ENCODE measurements around the gene ELMO2.
A peak's percentile ranks its signal among the peaks of the same experiment; 100 is the strongest.
"Not testable (repeated sequence)": the region's sequence is repeated elsewhere in the genome, so short reads cannot be mapped to it uniquely, and the experiment has no call there.

Gene ELMO2

GRCh38 chr20:46388201-46388836, 18.1 kb downstream of the ELMO2 start:
- ChIA-PET CTCF (interaction anchor here (1.1 kb wide), 1 partner anchor 13 kb away, joined by 4 read pairs; no protein-coding TSS in a partner anchor), POLR2A (no interaction called here)
- Histone ChIP-seq H3K4me3 (ENCODE audit: control insufficient read depth in 1 of 7, extremely low read depth in 1 of 7, insufficient read depth in 4 of 7, low read depth in 2 of 7, low read length in 6 of 7) (no peak overlapping the region), H3K36me3 (ENCODE audit: control insufficient read depth in 4 of 4, insufficient read depth in 4 of 4, low read length in 3 of 4) (peaks cover 30 to 85% (median 63%) of the 10 kb centered on the region in 4 experiments), H3K27ac (ENCODE audit: insufficient read depth in 1 of 2, low read depth in 1 of 2, low read length in 2 of 2, poor library complexity in 1 of 2, severe bottlenecking in 2 of 2) (no peak overlapping the region), H3K27me3 (replicated peaks in 2 of 5; ENCODE audit: control insufficient read depth in 4 of 5, insufficient read depth in 5 of 5, low read length in 4 of 5) (no peaks in the 10 kb centered on the region), H3K9me3 (ENCODE audit: control extremely low read depth in 1 of 5, control insufficient read depth in 4 of 5, insufficient read depth in 2 of 5, low read depth in 1 of 5, low read length in 4 of 5) (no peaks in the 10 kb centered on the region), H3K4me1 (ENCODE audit: control extremely low read depth in 1 of 4, control insufficient read depth in 4 of 4, insufficient read depth in 4 of 4, low read length in 3 of 4) (no peaks in the 10 kb centered on the region)
- no peak for DNase-seq
- no CpG with 5 or more reads among the region's 5 CpGs for WGBS (ENCODE audit: insufficient coverage)

- 100% methylated on average over 1 of the region's 3 CpGs for WGBS (ENCODE audit: insufficient coverage)
- H3K4me1 ChIP-seq (ENCODE audit: control extremely low read depth in 1 of 4, control insufficient read depth in 4 of 4, insufficient read depth in 4 of 4, low read length in 3 of 4); H3K4me3 ChIP-seq (ENCODE audit: control insufficient read depth in 1 of 7, extremely low read depth in 1 of 7, insufficient read depth in 4 of 7, low read depth in 2 of 7, low read length in 6 of 7); H3K27ac ChIP-seq (ENCODE audit: insufficient read depth in 1 of 2, low read depth in 1 of 2, low read length in 2 of 2, poor library complexity in 1 of 2, severe bottlenecking in 2 of 2); DNase-seq; H3K27me3 ChIP-seq (replicated peaks in 2 of 5; ENCODE audit: control insufficient read depth in 4 of 5, insufficient read depth in 5 of 5, low read length in 4 of 5); POLR2A ChIA-PET; H3K9me3 ChIP-seq (ENCODE audit: control extremely low read depth in 1 of 5, control insufficient read depth in 4 of 5, insufficient read depth in 2 of 5, low read depth in 1 of 5, low read length in 4 of 5): not testable (repeated sequence)
- H3K36me3 ChIP-seq (ENCODE audit: control insufficient read depth in 4 of 4, insufficient read depth in 4 of 4, low read length in 3 of 4): peaks cover 28 to 84% (median 61%) of the 10 kb centered on the region in 4 experiments
- CTCF ChIA-PET: interaction anchor here (0.6 to 1.6 kb wide), 4 partner anchors 9 to 195 kb away, joined by 3 to 7 read pairs (median 3); no protein-coding TSS in a partner anchor
These were observed 19.4 kb downstream of the ELMO2 start for GRCh38 chr20:46387054-46387453.

- peaks cover 0 to 2% (median 0%) of the 10 kb centered on the region in 4 experiments for H3K4me1 ChIP-seq (ENCODE audit: control extremely low read depth in 1 of 4, control insufficient read depth in 4 of 4, insufficient read depth in 4 of 4, low read length in 3 of 4)
- peaks cover 24 to 88% (median 60%) of the 10 kb centered on the region in 4 experiments for H3K36me3 ChIP-seq (ENCODE audit: control insufficient read depth in 4 of 4, insufficient read depth in 4 of 4, low read length in 3 of 4)
- DNase-seq: no peak
- CTCF ChIA-PET: interaction anchor here (1.3 kb wide), 1 partner anchor 8 kb away, joined by 3 read pairs; no protein-coding TSS in a partner anchor
- H3K9me3 ChIP-seq (ENCODE audit: control extremely low read depth in 1 of 5, control insufficient read depth in 4 of 5, insufficient read depth in 2 of 5, low read depth in 1 of 5, low read length in 4 of 5): no peaks in the 10 kb centered on the region
- H3K4me3 ChIP-seq (ENCODE audit: control insufficient read depth in 1 of 7, extremely low read depth in 1 of 7, insufficient read depth in 4 of 7, low read depth in 2 of 7, low read length in 6 of 7): no peak overlapping the region
- POLR2A ChIA-PET: interaction anchor here (1.9 kb wide), 1 partner anchor 14 kb away, joined by 4 read pairs; no protein-coding TSS in a partner anchor
- no peak overlapping the region for H3K27ac ChIP-seq (ENCODE audit: insufficient read depth in 1 of 2, low read depth in 1 of 2, low read length in 2 of 2, poor library complexity in 1 of 2, severe bottlenecking in 2 of 2)
- no CpG with 5 or more reads among the region's 2 CpGs for WGBS (ENCODE audit: insufficient coverage)
- H3K27me3 ChIP-seq (replicated peaks in 2 of 5; ENCODE audit: control insufficient read depth in 4 of 5, insufficient read depth in 5 of 5, low read length in 4 of 5): no peaks in the 10 kb centered on the region
These were observed 27.9 kb downstream of the ELMO2 start for GRCh38 chr20:46378412-46379009.

GRCh38 chr20:46377518-46377917, 28.9 kb downstream of the ELMO2 start:
- H3K9me3 ChIP-seq (ENCODE audit: control extremely low read depth in 1 of 5, control insufficient read depth in 4 of 5, insufficient read depth in 2 of 5, low read depth in 1 of 5, low read length in 4 of 5): no peaks in the 10 kb centered on the region
- H3K36me3 ChIP-seq (ENCODE audit: control insufficient read depth in 4 of 4, insufficient read depth in 4 of 4, low read length in 3 of 4): peaks cover 23 to 88% (median 60%) of the 10 kb centered on the region in 4 experiments
- no peak for DNase-seq
- peaks cover 0 to 2% (median 0%) of the 10 kb centered on the region in 4 experiments for H3K4me1 ChIP-seq (ENCODE audit: control extremely low read depth in 1 of 4, control insufficient read depth in 4 of 4, insufficient read depth in 4 of 4, low read length in 3 of 4)
- POLR2A ChIA-PET: no interaction called here
- CTCF ChIA-PET: interaction anchor here (1.0 kb wide), 1 partner anchor 29 kb away, joined by 3 read pairs; no protein-coding TSS in a partner anchor
- no peak overlapping the region for H3K4me3 ChIP-seq (ENCODE audit: control insufficient read depth in 1 of 7, extremely low read depth in 1 of 7, insufficient read depth in 4 of 7, low read depth in 2 of 7, low read length in 6 of 7)
- 96% methylated on average over 6 of the region's 7 CpGs for WGBS (ENCODE audit: insufficient coverage)
- no peak overlapping the region for H3K27ac ChIP-seq (ENCODE audit: insufficient read depth in 1 of 2, low read depth in 1 of 2, low read length in 2 of 2, poor library complexity in 1 of 2, severe bottlenecking in 2 of 2)
- H3K27me3 ChIP-seq (replicated peaks in 2 of 5; ENCODE audit: control insufficient read depth in 4 of 5, insufficient read depth in 5 of 5, low read length in 4 of 5): no peaks in the 10 kb centered on the region

- WGBS (ENCODE audit: insufficient coverage): 61% methylated on average over 4 of the region's 4 CpGs
- Histone ChIP-seq H3K36me3 (ENCODE audit: control insufficient read depth in 4 of 4, insufficient read depth in 4 of 4, low read length in 3 of 4) (peaks cover 29 to 88% (median 63%) of the 10 kb centered on the region in 4 experiments), H3K27me3 (replicated peaks in 2 of 5; ENCODE audit: control insufficient read depth in 4 of 5, insufficient read depth in 5 of 5, low read length in 4 of 5) (no peaks in the 10 kb centered on the region), H3K4me1 (ENCODE audit: control extremely low read depth in 1 of 4, control insufficient read depth in 4 of 4, insufficient read depth in 4 of 4, low read length in 3 of 4) (peaks cover 0 to 2% (median 0%) of the 10 kb centered on the region in 4 experiments), H3K27ac (ENCODE audit: insufficient read depth in 1 of 2, low read depth in 1 of 2, low read length in 2 of 2, poor library complexity in 1 of 2, severe bottlenecking in 2 of 2) (peak overlapping the region in 1 of 2 experiments; percentile 6), H3K4me3 (ENCODE audit: control insufficient read depth in 1 of 7, extremely low read depth in 1 of 7, insufficient read depth in 4 of 7, low read depth in 2 of 7, low read length in 6 of 7) (no peak overlapping the region), H3K9me3 (ENCODE audit: control extremely low read depth in 1 of 5, control insufficient read depth in 4 of 5, insufficient read depth in 2 of 5, low read depth in 1 of 5, low read length in 4 of 5) (no peaks in the 10 kb centered on the region)
- POLR2A ChIA-PET: no interaction called here
- DNase-seq: no peak
- CTCF ChIA-PET: interaction anchor here (1.0 to 1.3 kb wide), 2 partner anchors 8 to 12 kb away, joined by 4 read pairs; no protein-coding TSS in a partner anchor
These were observed 30.1 kb downstream of the ELMO2 start for GRCh38 chr20:46376196-46376785.

GRCh38 chr20:46375771-46376170, 30.6 kb downstream of the ELMO2 start:
- peaks cover 34 to 89% (median 67%) of the 10 kb centered on the region in 4 experiments for H3K36me3 ChIP-seq (ENCODE audit: control insufficient read depth in 4 of 4, insufficient read depth in 4 of 4, low read length in 3 of 4)
- DNase-seq: no peak

More at GRCh38 chr20:46375771-46376170, 30.6 kb downstream of the ELMO2 start:
- Histone ChIP-seq H3K4me1 (ENCODE audit: control extremely low read depth in 1 of 4, control insufficient read depth in 4 of 4, insufficient read depth in 4 of 4, low read length in 3 of 4) (peaks cover 0 to 2% (median 0%) of the 10 kb centered on the region in 4 experiments), H3K27ac (ENCODE audit: insufficient read depth in 1 of 2, low read depth in 1 of 2, low read length in 2 of 2, poor library complexity in 1 of 2, severe bottlenecking in 2 of 2) (peak overlapping the region in 1 of 2 experiments; percentile 6), H3K27me3 (replicated peaks in 2 of 5; ENCODE audit: control insufficient read depth in 4 of 5, insufficient read depth in 5 of 5, low read length in 4 of 5) (no peaks in the 10 kb centered on the region), H3K9me3 (ENCODE audit: control extremely low read depth in 1 of 5, control insufficient read depth in 4 of 5, insufficient read depth in 2 of 5, low read depth in 1 of 5, low read length in 4 of 5) (no peaks in the 10 kb centered on the region), H3K4me3 (ENCODE audit: control insufficient read depth in 1 of 7, extremely low read depth in 1 of 7, insufficient read depth in 4 of 7, low read depth in 2 of 7, low read length in 6 of 7) (no peak overlapping the region)
- ChIA-PET POLR2A (no interaction called here), CTCF (interaction anchor here (1.0 to 2.1 kb wide), 4 partner anchors 7 to 31 kb away, joined by 3 to 4 read pairs (median 4); partner anchors contain the start of gene ELMO2)
- 92% methylated on average over 5 of the region's 5 CpGs for WGBS (ENCODE audit: insufficient coverage)

All from common myeloid progenitor, CD34-positive (primary cell).